Tibial artery (tissue), 4 donors: ENCODE data around the gene NDST3.

ENCODE experiments used
- DNase-seq, 2 donors: peaks; one replicate each; pipeline ENCODE4 v3.0.0-alpha.2; 2019
- H3K27ac ChIP-seq, 2 donors: fragments of 200-600 bp; sonication (generic) in 1 of 2; 1 replicate in 1 of 2; 2 replicates in 1 of 2; pipeline ENCODE4 v1.5.1; 2018 to 2019; ENCODE audit warnings: mild to moderate bottlenecking in 1 of 2
- H3K27me3 ChIP-seq, 2 donors: fragments of 200-600 bp; sonication (generic) in 1 of 2; one replicate each; pipeline versions ENCODE4 v1.5.1 to v1.6.0; 2016 to 2019
- H3K36me3 ChIP-seq, 3 donors: fragments of 200-600 bp; sonication (generic) in 2 of 3; one replicate each; pipeline ENCODE4 v1.5.1; 2016 to 2019; ENCODE audit warnings: mild to moderate bottlenecking in 2 of 3
- H3K4me1 ChIP-seq, 4 donors: fragments of 200-600 bp; sonication (generic) in 2 of 4; 1 replicate in 3 of 4; 2 replicates in 1 of 4; pipeline ENCODE4 v1.5.1; 2016 to 2019
- H3K4me3 ChIP-seq, 2 donors: fragments of 200-600 bp; sonication (generic) in 1 of 2; 1 replicate in 1 of 2; 2 replicates in 1 of 2; pipeline ENCODE4 v1.5.1; 2018 to 2019; ENCODE audit warnings: mild to moderate bottlenecking in 2 of 2
- H3K9me3 ChIP-seq, 3 donors: fragments of 200-600 bp; sonication (generic) in 1 of 3; one replicate each; pipeline ENCODE4 v1.5.1; 2016 to 2019
- intact Hi-C: fragments of 100-400 bp; cut with DNase I; formaldehyde crosslinking; loops from one replicate; pipeline ENCODE4 v1.15.0; 2023; ENCODE audit warnings: low total_unique reads
- TF ChIP-seq, protein P1 (sequence below), 2 experiments: fragments of 200-600 bp in 1 of 2; fragments of 450-650 bp in 1 of 2; IDR thresholded peaks; one replicate each; pipeline ENCODE4 v1.5.1; 2017 to 2019; ENCODE audit warnings: antibody characterized with exemption in 2 of 2, mild to moderate bottlenecking in 1 of 2, moderate library complexity in 1 of 2

The NDST3 gene

DNA sequence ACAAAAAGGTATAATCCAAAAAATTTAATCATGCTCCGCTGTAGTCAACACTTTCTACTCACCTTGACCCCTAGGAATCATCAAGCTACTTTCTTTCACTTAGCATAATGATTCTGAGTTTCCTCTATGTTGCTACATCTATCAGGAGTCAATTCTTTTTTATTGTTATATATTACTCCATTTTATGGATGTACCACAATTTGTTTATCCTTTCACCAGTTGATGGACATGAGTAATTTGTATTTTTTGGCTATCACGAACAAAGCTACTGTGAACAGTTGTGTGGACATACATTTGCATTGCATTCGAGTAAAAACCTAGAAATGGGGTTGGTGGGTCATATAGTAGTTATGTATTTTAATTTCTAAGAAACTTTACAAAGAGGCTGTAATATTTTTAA, 215.6 kb downstream of the NDST3 start:
- TF ChIP-seq, protein P1, sequence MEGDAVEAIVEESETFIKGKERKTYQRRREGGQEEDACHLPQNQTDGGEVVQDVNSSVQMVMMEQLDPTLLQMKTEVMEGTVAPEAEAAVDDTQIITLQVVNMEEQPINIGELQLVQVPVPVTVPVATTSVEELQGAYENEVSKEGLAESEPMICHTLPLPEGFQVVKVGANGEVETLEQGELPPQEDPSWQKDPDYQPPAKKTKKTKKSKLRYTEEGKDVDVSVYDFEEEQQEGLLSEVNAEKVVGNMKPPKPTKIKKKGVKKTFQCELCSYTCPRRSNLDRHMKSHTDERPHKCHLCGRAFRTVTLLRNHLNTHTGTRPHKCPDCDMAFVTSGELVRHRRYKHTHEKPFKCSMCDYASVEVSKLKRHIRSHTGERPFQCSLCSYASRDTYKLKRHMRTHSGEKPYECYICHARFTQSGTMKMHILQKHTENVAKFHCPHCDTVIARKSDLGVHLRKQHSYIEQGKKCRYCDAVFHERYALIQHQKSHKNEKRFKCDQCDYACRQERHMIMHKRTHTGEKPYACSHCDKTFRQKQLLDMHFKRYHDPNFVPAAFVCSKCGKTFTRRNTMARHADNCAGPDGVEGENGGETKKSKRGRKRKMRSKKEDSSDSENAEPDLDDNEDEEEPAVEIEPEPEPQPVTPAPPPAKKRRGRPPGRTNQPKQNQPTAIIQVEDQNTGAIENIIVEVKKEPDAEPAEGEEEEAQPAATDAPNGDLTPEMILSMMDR (IDR thresholded peaks at IDR 0.05) = no peak
- intact Hi-C loops = no loop called here
- Histone ChIP-seq H3K27me3 (no peaks in the 10 kb centered on the region), H3K4me1 (no peaks in the 10 kb centered on the region), H3K9me3 (peaks cover 0 to 4% (median 0%) of the 10 kb centered on the region in 3 donors), H3K4me3 (no peak overlapping the region), H3K27ac (no peak overlapping the region), H3K36me3 (no peaks in the 10 kb centered on the region)
- no peak for DNase-seq

DNA sequence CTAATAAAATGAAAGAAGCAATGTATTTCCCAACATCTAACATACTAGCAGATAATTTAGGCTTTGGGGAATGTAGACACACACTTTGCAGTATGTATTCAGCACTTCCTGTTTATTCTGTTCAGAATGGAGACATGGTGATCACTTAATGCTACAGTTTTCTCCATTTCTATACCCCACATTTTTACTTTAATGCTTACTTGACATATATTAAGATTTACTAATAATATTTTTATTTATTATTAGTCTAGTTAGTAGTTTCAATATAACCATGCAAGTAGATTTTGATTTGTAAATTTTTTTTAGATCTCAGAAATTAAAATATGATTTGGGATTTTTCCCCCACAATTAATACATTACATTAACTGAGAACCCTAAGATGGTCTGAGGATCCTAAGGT, 220.1 kb downstream of the NDST3 start:
- no peaks in the 10 kb centered on the region for H3K36me3 ChIP-seq
- no peak overlapping the region for H3K4me3 ChIP-seq
- H3K4me1 ChIP-seq = no peaks in the 10 kb centered on the region
- no peak overlapping the region for H3K27ac ChIP-seq
- intact Hi-C loops = no loop called here
- no peaks in the 10 kb centered on the region for H3K27me3 ChIP-seq
- DNase-seq = no peak
- TF ChIP-seq, protein P1 (IDR thresholded peaks at IDR 0.05) = no peak
- peaks cover 0 to 4% (median 0%) of the 10 kb centered on the region in 3 donors for H3K9me3 ChIP-seq

DNA sequence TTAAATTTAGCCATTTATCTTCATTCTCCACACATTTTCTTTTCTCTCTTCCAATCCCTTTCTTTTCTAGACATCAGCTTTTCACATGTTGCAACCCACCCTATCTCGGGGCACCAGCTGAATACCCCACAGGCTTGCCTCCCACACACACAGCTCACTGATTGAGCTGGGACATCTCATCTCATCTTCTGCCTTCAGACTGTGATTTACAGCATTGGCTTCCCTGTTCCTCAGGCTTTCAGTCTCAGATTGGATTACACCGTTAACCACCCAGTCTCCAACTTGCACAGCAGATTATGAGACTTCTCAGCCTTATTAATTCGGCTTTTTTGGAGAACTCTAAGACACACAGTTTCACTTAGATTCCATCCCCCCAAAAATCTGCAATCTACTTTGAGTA, 224.8 kb downstream of the NDST3 start:
- Histone ChIP-seq H3K27ac (no peak overlapping the region), H3K4me3 (no peak overlapping the region), H3K9me3 (no peaks in the 10 kb centered on the region), H3K4me1 (no peaks in the 10 kb centered on the region), H3K27me3 (peaks cover 0 to 7% of the 10 kb centered on the region in 2 donors), H3K36me3 (no peaks in the 10 kb centered on the region)
- TF ChIP-seq, protein P1 (IDR thresholded peaks at IDR 0.05) = no peak
- intact Hi-C loops = no loop called here
- DNase-seq = no peak

DNA sequence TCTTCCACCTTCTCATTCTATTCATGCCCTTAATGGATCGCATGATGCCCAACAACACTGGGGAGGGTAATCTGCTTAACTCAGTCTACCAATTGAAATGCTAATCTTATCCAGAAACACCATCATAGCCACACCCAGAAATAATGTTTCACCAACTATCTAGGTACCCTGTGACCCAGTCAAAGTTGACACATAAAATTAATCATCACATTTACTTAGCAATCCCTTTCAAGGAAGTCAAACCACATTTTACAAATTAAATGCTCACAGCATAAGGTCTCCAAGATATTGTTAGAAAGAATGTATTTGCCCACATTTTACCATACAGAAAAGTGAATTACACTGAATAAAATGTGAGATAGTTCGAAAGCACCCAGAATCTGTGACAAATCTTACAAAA, 226.0 kb downstream of the NDST3 start:
- H3K4me3 ChIP-seq = no peak overlapping the region
- DNase-seq = no peak
- H3K27ac ChIP-seq = no peak overlapping the region
- intact Hi-C loops = no loop called here
- H3K9me3 ChIP-seq = no peaks in the 10 kb centered on the region
- H3K4me1 ChIP-seq = peaks cover 0 to 4% (median 2%) of the 10 kb centered on the region in 4 donors
- peaks cover 0 to 10% of the 10 kb centered on the region in 2 donors for H3K27me3 ChIP-seq
- TF ChIP-seq, protein P1 (IDR thresholded peaks at IDR 0.05) = no peak
- no peaks in the 10 kb centered on the region for H3K36me3 ChIP-seq

DNA sequence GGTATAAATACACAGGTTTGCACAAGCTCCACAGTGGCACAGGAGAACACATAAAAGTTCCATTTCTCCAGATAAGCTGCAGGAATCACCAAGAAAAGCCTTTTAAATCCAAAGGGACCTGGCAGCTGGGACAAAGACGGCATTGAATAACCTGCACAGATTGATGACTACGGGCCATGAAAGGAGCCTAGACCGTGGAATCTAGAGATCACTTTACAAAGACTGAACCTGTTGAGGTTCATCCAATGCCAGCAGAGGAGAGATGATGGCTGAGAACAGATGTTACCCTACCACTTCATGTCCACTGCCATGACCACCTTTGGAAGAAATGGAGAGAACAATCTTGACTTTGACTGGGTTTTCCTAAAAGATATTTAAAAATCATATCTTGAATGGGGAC, 229.8 kb downstream of the NDST3 start:
- DNase-seq = no peak
- TF ChIP-seq, protein P1 (IDR thresholded peaks at IDR 0.05) = no peak
- Histone ChIP-seq H3K4me1 (peaks cover 0 to 8% (median 6%) of the 10 kb centered on the region in 4 donors), H3K27me3 (peaks cover 0 to 16% of the 10 kb centered on the region in 2 donors), H3K36me3 (no peaks in the 10 kb centered on the region), H3K27ac (no peak overlapping the region), H3K4me3 (no peak overlapping the region), H3K9me3 (no peaks in the 10 kb centered on the region)
- intact Hi-C loops = no loop called here
